Stimulated activated CD4-positive, alpha-beta T cell treated with anti-CD3 and anti-CD28 coated beads, Interleukin-2, amount 100 ng/mL, for 48 hours (primary cell): ENCODE data around the gene CASP5.

ENCODE experiments used
- DNase-seq, 2 donors: peaks; one replicate each; pipeline ENCODE4 v3.0.0-alpha.2; 2020

Gene CASP5

GRCh38 chr11:104965735-104966134, 57.2 kb downstream of the CASP5 start:
- no peak for DNase-seq

DNA sequence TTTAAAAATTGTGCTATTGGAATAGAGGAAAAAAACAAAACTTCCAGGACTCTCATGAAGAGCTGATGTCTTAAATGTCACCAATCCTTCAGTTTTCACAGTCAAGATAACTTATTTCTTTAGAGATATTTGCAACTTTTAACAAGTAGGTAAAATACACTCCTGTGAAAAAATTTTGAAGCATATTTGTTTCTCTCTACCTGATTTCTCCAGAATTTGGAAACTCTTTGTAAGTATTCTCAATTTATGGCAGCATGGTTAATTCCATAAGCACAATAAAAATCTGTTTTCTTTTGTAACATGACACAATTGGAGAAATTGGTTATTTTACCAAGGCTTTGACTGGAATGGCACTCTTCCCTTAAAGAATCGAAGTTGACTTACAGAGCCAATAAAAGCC, 58.7 kb downstream of the CASP5 start:
- no peak for DNase-seq

DNA sequence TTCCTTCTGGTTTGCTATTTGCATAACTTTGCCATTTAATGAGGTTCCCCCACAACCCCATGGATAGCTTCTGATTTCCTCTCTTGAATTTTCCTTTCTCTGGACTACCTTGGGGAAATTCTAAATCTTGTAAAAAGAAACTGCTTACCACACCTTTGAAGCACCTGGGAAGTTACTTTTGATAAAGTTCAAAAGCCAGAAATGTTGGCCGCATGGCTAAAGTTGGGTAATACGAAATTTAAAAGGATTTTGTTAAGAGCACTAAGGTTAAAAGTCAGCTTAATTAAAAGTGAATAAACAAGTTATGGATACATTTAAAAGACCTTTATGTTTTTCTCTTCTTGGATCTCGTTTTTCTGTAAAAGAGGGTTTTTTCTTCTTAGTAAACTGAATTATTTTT, 60.1 kb downstream of the CASP5 start:
- no peak for DNase-seq

GRCh38 chr11:104957280-104957679, 65.7 kb downstream of the CASP5 start:
- no peak for DNase-seq

GRCh38 chr11:104956528-104956927, 66.4 kb downstream of the CASP5 start:
- no peak for DNase-seq

- DNase-seq = peak in 1 of 2 donors; percentile 21
These were observed 76.1 kb downstream of the CASP5 start for GRCh38 chr11:104946907-104947306.
